Activated CD8-positive, alpha-beta memory T cell treated with anti-CD3 and anti-CD28 coated beads for 1 hour (primary cell): ENCODE data around the gene ALB.

Experiments used
- DNase-seq, 2 donors: peaks; one replicate each; pipeline ENCODE4 v3.0.0-alpha.2; 2020; ENCODE audit warnings: low read depth in 1 of 2; ENCODE audit errors: extremely low read depth in 1 of 2

ALB gene

GRCh38 chr4:73450398-73451004 is 46.4 kb downstream of the ALB start:
- no peak for DNase-seq

- DNase-seq: no peak
Observed at GRCh38 chr4:73451404-73451803, 47.3 kb downstream of the ALB start.

GRCh38 chr4:73451981-73452747 is 48.1 kb downstream of the ALB start:
- no peak for DNase-seq

- no peak for DNase-seq
Observed at GRCh38 chr4:73452953-73453700, 49.0 kb downstream of the ALB start.

- no peak for DNase-seq
Observed at GRCh38 chr4:73453701-73454005, 49.6 kb downstream of the ALB start.

- DNase-seq: no peak
Observed at GRCh38 chr4:73454920-73455319, 50.8 kb downstream of the ALB start.

- no peak for DNase-seq
Observed at GRCh38 chr4:73456177-73457022, 52.3 kb downstream of the ALB start.

- DNase-seq: no peak
Observed at GRCh38 chr4:73458184-73459047, 54.3 kb downstream of the ALB start.

GRCh38 chr4:73459048-73459421 is 54.9 kb downstream of the ALB start:
- DNase-seq: no peak

GRCh38 chr4:73460913-73461522 is 56.9 kb downstream of the ALB start:
- no peak for DNase-seq

GRCh38 chr4:73468170-73468569 is 64.1 kb downstream of the ALB start:
- DNase-seq: no peak

GRCh38 chr4:73470728-73471127 is 66.6 kb downstream of the ALB start:
- DNase-seq: no peak
